Central memory CD8-positive, alpha-beta T cell (primary cell): Measurements from ENCODE around the gene TRPM4.
"Not testable (repeated sequence)": the region's sequence is repeated elsewhere in the genome, so short reads cannot be mapped to it uniquely, and the experiment has no call there.

Experiments used
- ATAC-seq: fragments of 150-1000 bp; cut with Tn5 transposase; replicated peaks from 2 replicates; pipeline ENCODE4 v1.10.0; 2022; ENCODE audit warnings: mild to moderate bottlenecking, moderate FRiP score, moderate number of reproducible peaks; ENCODE audit not compliant: poor library complexity, severe bottlenecking; ENCODE audit errors: extremely low read depth
- DNase-seq, 2 donors: peaks; one replicate each; pipeline ENCODE4 v3.0.0; 2021; ENCODE audit warnings: low spot score in 2 of 2
- H3K27ac Mint-ChIP-seq: one replicate; pipeline ENCODE4 v1.8.0; 2022; ENCODE audit warnings: low read depth, mild to moderate bottlenecking, moderate library complexity, mixed read lengths
- H3K27me3 Mint-ChIP-seq: one replicate; pipeline ENCODE4 v1.8.0; 2022; ENCODE audit warnings: mixed read lengths
- H3K36me3 Mint-ChIP-seq: one replicate; pipeline ENCODE4 v1.8.0; 2022; ENCODE audit warnings: mild to moderate bottlenecking, moderate library complexity, mixed read lengths; ENCODE audit not compliant: insufficient read depth
- H3K4me1 Mint-ChIP-seq: one replicate; pipeline ENCODE4 v1.8.0; 2022; ENCODE audit warnings: mixed read lengths
- H3K4me3 Mint-ChIP-seq: one replicate; pipeline ENCODE4 v1.8.0; 2022; ENCODE audit warnings: mild to moderate bottlenecking, moderate library complexity, mixed read lengths
- H3K9me3 Mint-ChIP-seq: one replicate; pipeline ENCODE4 v1.8.0; 2022; ENCODE audit warnings: mixed read lengths

Gene TRPM4

GRCh38 chr19:49132974-49133609 is 24.5 kb upstream of the TRPM4 start:
- ATAC-seq (peak; percentile 10), DNase-seq (no peak)
- H3K36me3 Mint-ChIP-seq = no peaks in the 10 kb centered on the region
- peaks cover 16% of the 10 kb centered on the region for H3K27me3 Mint-ChIP-seq
- H3K4me1 Mint-ChIP-seq = peaks cover 26% of the 10 kb centered on the region
- no peaks in the 10 kb centered on the region for H3K9me3 Mint-ChIP-seq
- peak overlapping the region; percentile 44 for H3K27ac Mint-ChIP-seq
- H3K4me3 Mint-ChIP-seq = peak overlapping the region; percentile 50

GRCh38 chr19:49133621-49134454 is 23.8 kb upstream of the TRPM4 start:
- Mint-ChIP-seq H3K27ac (peak overlapping the region; percentile 44), H3K4me3 (peak overlapping the region; percentile 50), H3K36me3 (no peaks in the 10 kb centered on the region), H3K4me1 (peaks cover 18% of the 10 kb centered on the region), H3K27me3 (peaks cover 16% of the 10 kb centered on the region), H3K9me3 (no peaks in the 10 kb centered on the region)
- ATAC-seq = peak; percentile 46
- no peak for DNase-seq

- no peak for DNase-seq
- Mint-ChIP-seq H3K9me3 (no peaks in the 10 kb centered on the region), H3K4me1 (peaks cover 17% of the 10 kb centered on the region), H3K36me3 (no peaks in the 10 kb centered on the region), H3K4me3 (no peak overlapping the region), H3K27ac (no peak overlapping the region), H3K27me3 (peaks cover 16% of the 10 kb centered on the region)
- ATAC-seq = no peak
Measured at GRCh38 chr19:49135686-49136085, 21.9 kb upstream of the TRPM4 start.

GRCh38 chr19:49136771-49137171 is 20.8 kb upstream of the TRPM4 start:
- Mint-ChIP-seq H3K27ac (no peak overlapping the region), H3K27me3 (peaks cover 16% of the 10 kb centered on the region), H3K4me1 (peaks cover 17% of the 10 kb centered on the region), H3K36me3 (no peaks in the 10 kb centered on the region), H3K9me3 (no peaks in the 10 kb centered on the region), H3K4me3 (no peak overlapping the region)
- DNase-seq = no peak
- no peak for ATAC-seq

- H3K4me1 Mint-ChIP-seq = peaks cover 19% of the 10 kb centered on the region
- DNase-seq (no peak), ATAC-seq (no peak)
- H3K4me3 Mint-ChIP-seq = no peak overlapping the region
- H3K27me3 Mint-ChIP-seq = peaks cover 28% of the 10 kb centered on the region
- peaks cover 2% of the 10 kb centered on the region for H3K36me3 Mint-ChIP-seq
- H3K27ac Mint-ChIP-seq = no peak overlapping the region
- H3K9me3 Mint-ChIP-seq = no peaks in the 10 kb centered on the region
Measured at GRCh38 chr19:49140951-49141350, 16.6 kb upstream of the TRPM4 start.

GRCh38 chr19:49141352-49141751 is 16.2 kb upstream of the TRPM4 start:
- peaks cover 32% of the 10 kb centered on the region for H3K27me3 Mint-ChIP-seq
- no peak overlapping the region for H3K27ac Mint-ChIP-seq
- no peak for DNase-seq
- H3K9me3 Mint-ChIP-seq = no peaks in the 10 kb centered on the region
- ATAC-seq = no peak
- H3K4me3 Mint-ChIP-seq = no peak overlapping the region
- peaks cover 4% of the 10 kb centered on the region for H3K36me3 Mint-ChIP-seq
- peaks cover 23% of the 10 kb centered on the region for H3K4me1 Mint-ChIP-seq

- no peak for DNase-seq
- no peak overlapping the region for H3K27ac Mint-ChIP-seq
- peaks cover 48% of the 10 kb centered on the region for H3K27me3 Mint-ChIP-seq
- H3K4me3 Mint-ChIP-seq = peak overlapping the region; percentile 61
- H3K4me1 Mint-ChIP-seq = peaks cover 25% of the 10 kb centered on the region
- peaks cover 5% of the 10 kb centered on the region for H3K36me3 Mint-ChIP-seq
- no peaks in the 10 kb centered on the region for H3K9me3 Mint-ChIP-seq
- ATAC-seq = peak; percentile 44
Measured at GRCh38 chr19:49142866-49143335, 14.7 kb upstream of the TRPM4 start.

GRCh38 chr19:49145573-49146407 is 11.8 kb upstream of the TRPM4 start:
- peaks cover 7% of the 10 kb centered on the region for H3K36me3 Mint-ChIP-seq
- no peak overlapping the region for H3K27ac Mint-ChIP-seq
- peak; percentile 57 to 61 for DNase-seq
- peaks cover 50% of the 10 kb centered on the region for H3K4me1 Mint-ChIP-seq
- peaks cover 77% of the 10 kb centered on the region for H3K27me3 Mint-ChIP-seq
- H3K9me3 Mint-ChIP-seq = no peaks in the 10 kb centered on the region
- H3K4me3 Mint-ChIP-seq = no peak overlapping the region
- ATAC-seq = peak; percentile 60

- ATAC-seq, H3K36me3 Mint-ChIP-seq, DNase-seq, H3K27ac Mint-ChIP-seq, H3K4me3 Mint-ChIP-seq, H3K9me3 Mint-ChIP-seq: not testable (repeated sequence)
- peaks cover 79% of the 10 kb centered on the region for H3K27me3 Mint-ChIP-seq
- peaks cover 50% of the 10 kb centered on the region for H3K4me1 Mint-ChIP-seq
Measured at GRCh38 chr19:49146408-49146770, 11.2 kb upstream of the TRPM4 start.

- H3K36me3 Mint-ChIP-seq = peaks cover 7% of the 10 kb centered on the region
- no peak for ATAC-seq
- peak overlapping the region; percentile 78 for H3K4me3 Mint-ChIP-seq
- DNase-seq = no peak
- H3K9me3 Mint-ChIP-seq = no peaks in the 10 kb centered on the region
- H3K27ac Mint-ChIP-seq = no peak overlapping the region
- peaks cover 83% of the 10 kb centered on the region for H3K27me3 Mint-ChIP-seq
- peaks cover 43% of the 10 kb centered on the region for H3K4me1 Mint-ChIP-seq
Measured at GRCh38 chr19:49148044-49148682, 9.4 kb upstream of the TRPM4 start.

- ATAC-seq (peak; percentile 11), DNase-seq (peak; percentile 63 to 66)
- peaks cover 42% of the 10 kb centered on the region for H3K4me1 Mint-ChIP-seq
- peak overlapping the region; percentile 78 for H3K4me3 Mint-ChIP-seq
- H3K27me3 Mint-ChIP-seq = peaks cover 87% of the 10 kb centered on the region
- no peak overlapping the region for H3K27ac Mint-ChIP-seq
- H3K9me3 Mint-ChIP-seq = no peaks in the 10 kb centered on the region
- H3K36me3 Mint-ChIP-seq = peaks cover 7% of the 10 kb centered on the region
Measured at GRCh38 chr19:49148784-49149651, 8.6 kb upstream of the TRPM4 start.
